Right forelimb (tissue), 1 donor: ENCODE results near the gene FBXO47.

Source experiments
- DNase-seq: peaks from one replicate; pipeline ENCODE4 v3.0.0-alpha.2; 2018

FBXO47 gene

GRCh38 chr17:38900978-38901656, 66.1 kb downstream of the FBXO47 start:
- DNase-seq, result no peak

- DNase-seq, result no peak
These were observed 67.8 kb downstream of the FBXO47 start for GRCh38 chr17:38899421-38899820.

GRCh38 chr17:38898812-38899348, 68.3 kb downstream of the FBXO47 start:
- no peak for DNase-seq

GRCh38 chr17:38898291-38898679, 68.9 kb downstream of the FBXO47 start:
- DNase-seq, result no peak

GRCh38 chr17:38897671-38898290, 69.4 kb downstream of the FBXO47 start:
- no peak for DNase-seq

- peak; percentile 72 for DNase-seq
These were observed 70.0 kb downstream of the FBXO47 start for GRCh38 chr17:38897176-38897575.

GRCh38 chr17:38896346-38896954, 70.8 kb downstream of the FBXO47 start:
- no peak for DNase-seq

- no peak for DNase-seq
These were observed 72.9 kb downstream of the FBXO47 start for GRCh38 chr17:38894276-38894675.

GRCh38 chr17:38893607-38894006, 73.6 kb downstream of the FBXO47 start:
- no peak for DNase-seq

GRCh38 chr17:38893113-38893512, 74.1 kb downstream of the FBXO47 start:
- no peak for DNase-seq

GRCh38 chr17:38892620-38893019, 74.6 kb downstream of the FBXO47 start:
- no peak for DNase-seq

GRCh38 chr17:38892083-38892482, 75.1 kb downstream of the FBXO47 start:
- no peak for DNase-seq

GRCh38 chr17:38891441-38891840, 75.8 kb downstream of the FBXO47 start:
- DNase-seq, result no peak

GRCh38 chr17:38890410-38890746, 76.8 kb downstream of the FBXO47 start:
- DNase-seq, result no peak

- DNase-seq, result no peak
These were observed 77.3 kb downstream of the FBXO47 start for GRCh38 chr17:38889745-38890409.

GRCh38 chr17:38888842-38889241, 78.4 kb downstream of the FBXO47 start:
- DNase-seq, result no peak

GRCh38 chr17:38886643-38887010, 80.6 kb downstream of the FBXO47 start:
- no peak for DNase-seq
